Neuron (in vitro differentiated cells): Measurements from ENCODE around the gene FBXW2.

ENCODE experiments used
- H2AFZ ChIP-seq: one replicate; pipeline ENCODE4 v1.6.1; 2013; ENCODE audit warnings: low read depth, mild to moderate bottlenecking, inconsistent platforms, low read length, moderate library complexity
- H3K27me3 ChIP-seq: one replicate; pipeline ENCODE4 v1.6.1; 2013; ENCODE audit warnings: low read length; ENCODE audit not compliant: insufficient read depth
- H3K36me3 ChIP-seq: one replicate; pipeline ENCODE4 v1.6.1; 2013; ENCODE audit warnings: low read length; ENCODE audit not compliant: insufficient read depth
- H3K4me1 ChIP-seq: one replicate; pipeline ENCODE4 v1.6.1; 2013; ENCODE audit warnings: low read length; ENCODE audit not compliant: insufficient read depth
- H3K4me3 ChIP-seq: 2 replicates; pipeline ENCODE4 v1.5.1; 2013; ENCODE audit warnings: mild to moderate bottlenecking, low read length, moderate library complexity
- H3K9me3 ChIP-seq: one replicate; pipeline ENCODE4 v1.6.1; 2013; ENCODE audit warnings: low read length

Gene FBXW2

DNA sequence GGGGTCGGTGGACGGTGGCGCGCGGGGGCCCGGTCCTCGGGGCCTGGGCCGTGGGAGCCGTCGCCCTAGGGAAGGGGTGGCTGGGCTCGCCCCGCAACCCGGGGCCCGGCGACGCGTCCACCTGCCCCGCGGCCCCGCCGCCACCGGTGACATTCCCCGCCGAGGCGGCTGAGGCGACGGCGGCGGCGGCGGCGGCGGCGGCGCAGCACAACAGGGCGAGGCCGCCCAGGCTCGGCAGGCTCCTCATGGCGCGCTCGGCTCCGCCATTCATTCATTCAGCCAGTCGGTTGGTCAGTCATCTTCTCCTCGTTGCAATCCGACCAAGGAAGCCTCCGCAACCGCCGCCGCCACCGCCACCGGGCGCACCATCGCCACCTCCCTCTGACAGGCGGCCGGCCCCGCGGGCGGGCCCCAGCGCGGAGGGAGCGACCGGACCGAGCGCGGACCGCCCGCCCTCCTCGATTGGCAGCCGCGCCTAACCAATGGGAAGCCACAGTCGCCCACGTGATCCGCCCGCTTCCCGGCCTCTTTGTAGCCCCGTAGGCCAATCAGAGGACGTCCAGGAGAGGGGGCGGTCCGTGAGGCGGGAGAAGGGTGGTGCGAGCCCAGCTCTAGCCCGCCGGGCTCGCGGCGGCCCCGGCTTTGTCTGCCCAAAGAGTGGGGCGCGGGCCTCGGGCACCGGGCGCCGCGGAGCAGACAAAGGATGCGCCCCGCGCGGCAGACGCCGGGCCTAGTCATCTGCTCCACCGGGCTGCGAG lies 78.9 kb downstream of the FBXW2 start, which contains the start of gene MEGF9:
TSS of gene MEGF9 (minus strand) at position 383 of the 758 bp plus-strand sequence. CDS start at position 271, 112 bp downstream.
- no peaks in the 10 kb centered on the region for H3K36me3 ChIP-seq
- H3K9me3 ChIP-seq: no peaks in the 10 kb centered on the region
- peaks cover 34% of the 10 kb centered on the region for H3K4me1 ChIP-seq
- no peaks in the 10 kb centered on the region for H3K27me3 ChIP-seq
- H3K4me3 ChIP-seq: peak within 1 kb of the TSS; percentile 93
- peak within 1 kb of the TSS; percentile 84 for H2AFZ ChIP-seq

DNA sequence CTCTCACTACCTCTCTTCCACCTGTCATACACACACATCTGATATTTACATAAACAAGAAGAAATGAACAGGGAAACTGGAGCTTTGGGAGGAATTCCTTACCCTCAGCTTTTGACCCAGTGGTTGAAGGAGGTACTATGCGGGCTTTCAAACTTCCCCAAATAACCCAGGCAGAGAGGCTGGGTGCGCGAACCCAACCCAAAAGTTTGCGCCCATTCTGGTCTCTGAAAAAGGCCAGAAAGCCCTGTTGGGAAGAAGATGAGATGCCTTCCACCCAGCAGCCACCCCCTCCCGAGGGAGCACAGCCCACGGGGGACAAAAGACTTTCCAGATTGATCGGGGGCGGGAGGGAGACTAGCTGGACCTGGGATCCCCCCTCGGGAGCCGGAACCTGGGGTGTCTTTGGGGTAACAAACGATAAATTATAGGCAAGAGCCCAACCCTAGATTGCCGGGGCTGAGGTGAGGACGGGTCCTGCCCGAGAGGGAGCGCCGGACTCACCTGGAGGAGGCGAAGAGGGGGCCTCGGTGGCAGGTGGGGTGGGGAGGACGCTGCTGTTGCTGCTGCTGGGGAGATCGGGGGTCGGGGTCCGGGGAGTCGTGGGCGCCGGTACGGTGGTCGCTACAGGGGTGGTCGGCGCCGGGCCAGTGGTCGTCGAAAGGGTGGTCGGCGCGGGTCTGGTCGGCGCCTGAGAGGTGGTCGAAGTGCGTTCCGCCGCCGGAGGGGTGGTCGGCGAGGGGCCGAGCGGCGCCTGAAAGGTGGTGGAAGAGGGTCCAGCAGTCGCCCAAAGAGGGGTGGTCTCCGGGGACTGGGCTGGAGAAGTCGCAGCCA lies 79.7 kb downstream of the FBXW2 start:
- H3K27me3 ChIP-seq: no peaks in the 10 kb centered on the region
- H3K9me3 ChIP-seq: no peaks in the 10 kb centered on the region
- peaks cover 7% of the 10 kb centered on the region for H3K36me3 ChIP-seq
- H2AFZ ChIP-seq: peak overlapping the region; percentile 84
- peaks cover 34% of the 10 kb centered on the region for H3K4me1 ChIP-seq
- peak overlapping the region; percentile 93 for H3K4me3 ChIP-seq

DNA sequence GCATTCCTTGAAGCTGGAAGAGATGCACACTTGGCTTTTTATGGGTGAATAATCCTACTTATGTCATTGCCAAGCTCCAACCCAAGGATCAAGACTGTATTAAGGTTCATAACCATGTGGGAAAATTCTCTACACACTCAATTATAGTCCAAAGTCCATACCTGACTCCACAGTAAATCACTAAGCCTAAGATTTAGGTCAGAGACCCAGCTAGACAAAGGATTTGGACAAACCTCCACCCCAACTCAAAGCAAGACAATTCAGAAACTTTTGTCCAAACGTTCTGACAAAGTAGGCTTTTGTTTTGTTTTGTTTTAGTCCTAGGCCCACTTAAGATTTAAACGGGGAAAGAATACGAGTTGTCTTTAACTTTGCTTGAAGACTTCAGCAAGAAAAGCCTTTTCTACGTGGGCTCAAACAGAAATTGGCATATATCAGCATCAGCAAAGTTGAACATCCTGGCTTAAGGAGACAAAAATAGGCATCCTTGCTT lies 80.6 kb downstream of the FBXW2 start:
- Histone ChIP-seq H3K4me1 (peaks cover 34% of the 10 kb centered on the region), H3K4me3 (peak overlapping the region; percentile 93), H3K9me3 (no peaks in the 10 kb centered on the region), H2AFZ (no peak overlapping the region), H3K36me3 (peaks cover 10% of the 10 kb centered on the region), H3K27me3 (no peaks in the 10 kb centered on the region)

GRCh38 chr9:120711841-120712538 lies 81.2 kb downstream of the FBXW2 start:
- peak overlapping the region; percentile 93 for H3K4me3 ChIP-seq

DNA sequence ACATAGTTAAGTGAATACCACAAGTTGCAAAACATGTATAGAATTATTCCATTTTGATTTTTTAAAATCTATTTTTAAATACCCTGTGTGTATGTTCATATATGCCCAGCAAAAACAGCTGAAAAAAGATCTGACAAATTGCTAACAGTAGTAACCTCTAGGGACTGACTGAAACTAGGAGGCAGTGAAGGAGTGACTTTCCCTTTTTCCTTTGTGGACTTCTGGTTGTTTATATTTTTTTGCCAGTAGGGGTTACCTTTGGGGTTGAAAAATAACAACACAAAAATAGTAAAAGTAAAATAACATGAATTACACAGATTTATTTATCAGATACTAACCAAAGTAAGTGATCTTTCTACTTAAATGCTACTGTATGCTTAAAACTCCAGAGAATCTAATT lies 81.9 kb downstream of the FBXW2 start:
- no peaks in the 10 kb centered on the region for H3K27me3 ChIP-seq
- no peaks in the 10 kb centered on the region for H3K9me3 ChIP-seq
- H3K36me3 ChIP-seq: peaks cover 10% of the 10 kb centered on the region
- peaks cover 34% of the 10 kb centered on the region for H3K4me1 ChIP-seq
- peak overlapping the region; percentile 93 for H3K4me3 ChIP-seq
- H2AFZ ChIP-seq: no peak overlapping the region

More at GRCh38 chr9:120711841-120712538, 81.2 kb downstream of the FBXW2 start:
- H3K36me3 ChIP-seq: peaks cover 10% of the 10 kb centered on the region
- H2AFZ ChIP-seq: no peak overlapping the region
- no peaks in the 10 kb centered on the region for H3K27me3 ChIP-seq
- H3K9me3 ChIP-seq: no peaks in the 10 kb centered on the region
- H3K4me1 ChIP-seq: peaks cover 34% of the 10 kb centered on the region

DNA sequence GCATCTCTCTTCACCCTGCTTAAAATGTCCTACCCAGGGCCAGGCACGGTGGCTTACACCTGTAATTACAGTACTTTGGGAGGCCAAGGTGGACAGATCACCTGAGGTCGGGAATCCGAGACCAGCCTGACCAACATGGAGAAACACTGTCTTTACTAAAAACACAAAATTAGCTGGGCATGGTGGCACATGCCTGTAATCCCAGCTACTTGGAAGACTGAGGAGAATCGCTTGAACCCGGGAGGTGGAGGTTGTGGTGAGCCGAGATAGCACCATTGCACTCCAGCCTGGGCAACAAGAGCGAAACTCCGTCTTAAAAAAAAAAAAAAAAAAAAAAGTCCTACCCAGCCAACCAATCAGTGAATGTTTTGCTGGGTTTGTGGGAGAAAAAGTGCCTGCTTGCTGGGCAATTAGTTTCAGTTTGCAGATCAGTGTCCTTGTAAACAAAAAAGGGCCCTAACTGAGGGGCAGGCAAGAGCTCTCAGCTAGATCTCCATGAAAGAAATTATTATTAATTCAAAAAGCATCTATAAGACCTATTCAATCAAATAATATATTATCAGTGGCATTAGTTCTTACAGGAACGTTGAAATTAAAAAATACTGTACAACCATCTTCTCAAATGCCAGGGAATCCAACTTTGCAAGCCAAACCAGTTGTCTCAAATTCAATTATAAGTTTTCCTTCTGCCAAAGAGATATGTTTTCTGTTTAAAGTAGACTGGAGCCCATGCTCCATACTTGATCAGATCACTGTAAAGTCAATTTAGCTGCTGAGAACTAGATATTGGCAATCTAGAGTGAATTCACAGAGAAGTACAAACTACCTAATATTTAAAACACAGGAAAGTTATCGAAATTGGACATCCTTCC lies 82.9 kb downstream of the FBXW2 start:
- Histone ChIP-seq H3K4me1 (peaks cover 33% of the 10 kb centered on the region), H3K36me3 (peaks cover 10% of the 10 kb centered on the region), H3K27me3 (no peaks in the 10 kb centered on the region), H3K4me3 (no peak overlapping the region), H3K9me3 (no peaks in the 10 kb centered on the region), H2AFZ (no peak overlapping the region)

DNA sequence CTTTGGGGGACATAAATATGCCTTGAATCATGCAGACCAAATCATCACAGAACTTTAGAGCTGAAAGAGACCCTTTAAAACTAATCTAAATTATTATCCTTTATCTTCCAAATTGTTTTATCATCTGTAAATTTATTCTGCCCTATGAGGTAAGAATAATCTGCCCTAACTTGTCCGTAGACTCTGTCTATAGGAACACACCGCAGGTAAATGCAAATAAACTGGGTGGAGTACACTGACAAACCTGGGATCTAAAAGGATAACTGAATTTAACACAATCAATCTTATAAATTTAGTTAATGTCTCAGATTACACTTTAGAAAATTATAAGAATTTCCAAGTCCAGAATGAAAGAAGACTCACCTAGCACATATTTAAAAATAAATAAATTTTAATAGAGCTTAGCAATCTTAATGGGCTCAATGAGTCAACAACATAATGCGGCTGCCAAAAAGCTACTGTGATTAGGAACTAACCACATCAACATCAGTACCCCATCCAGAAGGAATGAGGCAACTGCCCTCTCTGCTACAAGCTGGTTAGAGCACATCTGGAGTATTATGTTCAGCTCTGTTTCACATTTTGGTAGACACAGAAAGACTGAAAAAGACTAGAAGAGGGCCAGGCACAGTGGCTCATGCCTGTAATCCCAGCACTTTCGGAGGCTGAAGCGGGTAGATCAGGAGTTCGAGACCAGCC lies 84.5 kb downstream of the FBXW2 start:
- Histone ChIP-seq H3K36me3 (peaks cover 14% of the 10 kb centered on the region), H3K9me3 (no peaks in the 10 kb centered on the region), H3K4me3 (no peak overlapping the region), H3K4me1 (peaks cover 33% of the 10 kb centered on the region), H3K27me3 (no peaks in the 10 kb centered on the region), H2AFZ (no peak overlapping the region)

GRCh38 chr9:120707170-120707569 lies 86.0 kb downstream of the FBXW2 start:
- peaks cover 17% of the 10 kb centered on the region for H3K36me3 ChIP-seq
- peaks cover 22% of the 10 kb centered on the region for H3K4me1 ChIP-seq
- H3K27me3 ChIP-seq: no peaks in the 10 kb centered on the region
- H3K4me3 ChIP-seq: no peak overlapping the region
- H3K9me3 ChIP-seq: no peaks in the 10 kb centered on the region
- no peak overlapping the region for H2AFZ ChIP-seq
